Measurements from ENCODE around the gene WIPF2. TPM values are rescaled to one million over a fixed set of nuclear protein-coding genes. Genes with fewer than 3 reads are reported as not detected.

WIPF2 gene
- total RNA-seq, 1 donor, result 11.2 TPM

GRCh38 chr17:40323391-40324381 lies 104.6 kb downstream of the WIPF2 start:
- TF ChIP-seq CTCF (IDR thresholded peaks at IDR 0.05; ENCODE audit: insufficient read depth, low read depth, low read length), result no peak
- H3K4me3 ChIP-seq (ENCODE audit: low read depth, low read length), result no peak overlapping the region
- DNase-seq (ENCODE audit: low read depth), result no peak

GRCh38 chr17:40325156-40326013 lies 106.3 kb downstream of the WIPF2 start:
- DNase-seq (ENCODE audit: low read depth), result no peak
- H3K4me3 ChIP-seq (ENCODE audit: low read depth, low read length), result no peak overlapping the region
- TF ChIP-seq CTCF (IDR thresholded peaks at IDR 0.05; ENCODE audit: insufficient read depth, low read depth, low read length), result no peak

GRCh38 chr17:40326014-40326831 lies 107.1 kb downstream of the WIPF2 start:
- TF ChIP-seq CTCF (IDR thresholded peaks at IDR 0.05; ENCODE audit: insufficient read depth, low read depth, low read length), result no peak
- no peak for DNase-seq (ENCODE audit: low read depth)
- no peak overlapping the region for H3K4me3 ChIP-seq (ENCODE audit: low read depth, low read length)

GRCh38 chr17:40326832-40327199 lies 107.7 kb downstream of the WIPF2 start:
- no peak for DNase-seq (ENCODE audit: low read depth)
- H3K4me3 ChIP-seq (ENCODE audit: low read depth, low read length), result no peak overlapping the region
- TF ChIP-seq CTCF (IDR thresholded peaks at IDR 0.05; ENCODE audit: insufficient read depth, low read depth, low read length), result no peak

GRCh38 chr17:40327244-40327729 lies 108.2 kb downstream of the WIPF2 start:
- H3K4me3 ChIP-seq (ENCODE audit: low read depth, low read length), result no peak overlapping the region
- DNase-seq (ENCODE audit: low read depth), result no peak
- TF ChIP-seq CTCF (IDR thresholded peaks at IDR 0.05; ENCODE audit: insufficient read depth, low read depth, low read length), result no peak
